Effector CD8-positive, alpha-beta T cell (primary cell): ENCODE data around the gene LHB.

Experiments used
- DNase-seq: peaks from one replicate; lab custom pipeline; 2025; lab: John Stamatoyannopoulos, UW

Gene LHB

DNA sequence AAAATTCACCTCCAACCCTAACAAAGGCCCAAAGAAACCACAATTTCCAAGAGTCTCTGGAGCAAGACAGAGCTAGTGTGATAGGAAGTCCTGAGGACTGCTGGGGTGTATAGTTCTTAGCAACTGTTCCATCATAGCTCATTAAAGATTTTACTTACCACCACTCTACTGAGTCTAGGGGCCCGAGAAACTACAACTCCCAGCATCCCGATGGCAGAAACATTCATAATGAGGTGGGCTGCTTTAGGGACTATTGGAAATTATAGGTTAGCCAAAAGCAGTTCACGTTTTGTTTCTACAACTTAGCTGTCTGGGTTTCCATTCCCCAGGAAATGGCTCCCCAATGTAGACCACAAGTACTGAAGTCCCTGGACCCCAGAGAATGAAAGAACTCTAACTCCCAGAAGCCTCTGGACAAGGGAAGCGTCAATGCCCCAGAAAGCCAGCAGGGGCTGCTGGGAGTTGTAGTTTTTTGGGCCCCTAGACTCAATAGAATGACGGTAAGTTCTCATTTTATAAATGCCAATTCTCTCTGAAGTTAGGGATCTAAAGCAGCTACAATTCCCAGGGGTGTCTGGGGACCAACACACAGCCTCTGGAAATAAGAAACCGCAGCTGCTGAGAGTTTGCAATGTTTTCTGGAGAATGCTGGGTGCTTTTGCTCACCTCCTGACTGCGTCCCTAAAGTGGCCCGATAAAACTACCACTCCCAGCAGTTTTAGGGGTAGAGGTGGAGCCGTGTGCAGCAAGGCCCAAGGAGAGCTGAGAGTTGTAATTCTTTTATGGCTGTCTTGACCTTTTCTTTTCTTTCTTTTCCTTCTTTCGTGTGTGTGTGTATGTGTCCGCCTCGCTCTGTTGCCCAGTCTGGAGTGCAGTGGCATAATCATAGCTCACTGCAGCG is 40.7 kb downstream of the LHB start:
- no peak for DNase-seq

DNA sequence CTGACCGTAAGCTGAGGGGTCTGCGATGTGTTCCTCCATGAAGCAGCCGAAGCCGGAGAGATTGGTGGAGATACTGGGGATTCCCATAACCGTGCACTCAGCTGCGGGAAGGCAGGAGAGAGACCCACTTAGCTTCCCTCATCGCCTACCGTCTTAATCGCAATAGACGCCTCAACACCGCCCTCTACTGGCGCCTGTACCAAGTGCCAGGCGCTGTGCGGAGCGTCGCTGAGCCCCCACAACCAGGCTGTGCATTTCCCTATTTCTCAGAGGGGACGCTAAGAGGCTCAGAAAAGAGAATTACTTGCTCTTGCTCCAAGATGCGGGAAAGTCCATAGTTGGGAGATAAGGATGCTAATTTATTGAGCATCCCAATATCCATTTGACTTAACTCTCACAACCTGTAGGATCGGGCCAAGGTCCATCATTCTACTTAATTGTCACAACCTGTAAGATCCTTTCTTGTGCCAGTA is 45.9 kb downstream of the LHB start:
- DNase-seq = peak; percentile 69

DNA sequence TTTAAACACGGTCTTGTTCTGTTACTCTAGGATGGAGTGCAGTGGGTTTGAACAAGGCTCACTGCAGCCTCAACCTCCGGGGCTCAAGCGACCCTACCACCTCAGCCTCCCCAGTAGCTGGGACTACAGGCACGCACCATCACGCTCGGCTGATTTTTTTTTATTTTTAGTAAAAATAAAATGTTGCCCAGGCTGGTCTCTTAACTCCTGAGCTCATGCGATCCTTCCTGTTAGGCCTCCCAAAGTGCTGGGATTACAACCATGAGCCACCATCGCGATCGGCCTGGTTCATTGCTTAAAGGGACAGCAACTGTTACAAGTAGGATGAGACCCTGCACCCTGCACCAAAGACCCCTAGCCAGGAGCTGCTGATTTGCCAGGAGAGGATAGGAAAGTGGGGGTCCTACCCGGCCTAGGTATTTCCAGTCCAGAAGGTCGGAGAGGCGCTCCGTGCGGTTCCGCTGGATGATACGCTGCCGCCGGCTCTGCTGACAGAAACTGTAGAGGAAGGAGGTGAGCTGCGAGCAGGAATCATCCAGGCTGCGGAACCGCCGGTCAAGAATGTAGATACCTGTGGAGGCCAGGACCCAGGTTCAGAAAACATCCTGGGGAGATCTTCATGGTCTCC is 46.6 kb downstream of the LHB start:
- no peak for DNase-seq

DNA sequence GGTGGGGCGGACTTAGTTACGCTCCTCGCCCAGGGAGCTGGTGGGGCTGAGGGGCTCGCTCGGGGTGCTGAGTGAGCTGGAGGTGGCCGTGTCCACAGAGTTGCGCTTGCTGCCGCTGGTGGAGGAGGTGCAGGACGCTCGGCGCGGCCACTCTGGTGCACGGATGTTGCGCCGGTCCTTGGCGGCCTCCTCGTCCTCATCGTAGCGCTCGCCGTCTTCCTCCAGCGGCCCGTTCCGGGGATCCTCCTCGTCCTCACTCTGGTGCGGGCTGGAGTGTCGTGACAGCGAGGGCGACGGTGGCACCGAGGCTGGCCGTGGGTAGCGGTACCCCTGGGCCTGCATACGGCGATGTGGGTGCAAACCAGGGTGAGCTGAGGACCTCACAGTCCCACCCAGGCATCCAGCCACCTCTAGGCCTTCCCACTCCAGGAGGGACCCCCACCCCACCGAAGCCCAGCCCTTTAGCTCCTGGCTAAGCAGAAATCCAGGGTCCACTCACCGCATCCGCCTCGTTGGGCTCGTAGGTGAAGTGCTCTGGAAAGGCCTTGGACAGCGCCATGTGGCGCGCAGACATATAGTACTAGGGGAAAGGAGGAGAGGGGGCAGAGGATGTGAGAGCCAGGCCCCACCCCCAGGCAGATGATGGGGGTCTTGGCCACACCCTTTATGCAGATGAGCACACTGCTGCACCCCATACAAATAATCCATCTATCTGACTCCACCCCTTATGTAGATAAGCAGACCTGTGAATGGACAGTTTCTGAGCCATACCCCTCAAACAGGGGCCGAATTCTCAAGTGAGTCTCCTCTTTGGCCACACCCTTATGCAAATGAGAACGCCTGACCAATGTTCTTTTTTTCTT is 47.4 kb downstream of the LHB start:
- no peak for DNase-seq

DNA sequence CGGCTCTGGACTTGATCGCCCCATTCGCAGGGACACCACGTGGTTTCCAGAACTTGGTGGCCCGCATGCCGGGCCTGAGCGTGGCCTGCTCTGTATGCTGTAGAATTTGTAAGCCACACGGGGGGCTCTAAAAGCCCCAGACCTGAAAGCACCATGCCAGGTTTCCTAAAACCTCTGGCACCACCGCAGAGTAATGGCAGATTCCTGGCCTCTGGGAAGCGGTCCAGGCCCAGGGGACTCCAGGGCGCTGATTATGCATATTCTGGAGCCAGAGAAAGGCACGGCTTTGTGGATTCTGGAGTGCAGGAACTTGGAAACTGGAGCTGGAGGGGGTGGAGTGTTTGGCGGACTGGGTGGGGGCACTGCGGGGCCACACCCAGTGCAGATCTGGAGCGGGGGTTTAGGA is 48.1 kb downstream of the LHB start:
- no peak for DNase-seq

DNA sequence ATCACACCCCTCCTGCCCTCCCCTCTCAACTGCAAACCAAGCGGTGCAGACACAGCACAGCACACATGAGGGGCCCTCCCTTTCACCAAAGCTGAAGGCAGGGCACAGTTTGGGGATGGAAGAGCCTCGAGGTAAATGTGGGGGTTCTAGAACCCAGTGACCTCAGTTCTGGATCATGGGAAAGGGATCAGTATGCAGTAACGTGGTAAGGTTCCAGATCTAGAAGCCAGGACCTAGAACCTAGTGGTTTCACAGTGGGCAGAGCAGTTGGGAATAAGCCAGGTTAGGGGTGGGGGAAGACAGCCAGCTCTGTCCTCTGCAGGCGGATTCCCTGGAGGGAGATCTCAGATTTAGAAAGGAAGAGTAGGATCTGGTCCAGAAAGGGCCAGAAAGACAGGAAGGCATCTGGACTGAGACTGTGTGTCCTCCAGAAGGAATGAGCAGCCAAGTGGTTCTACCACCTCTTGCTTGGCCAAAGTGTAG is 48.7 kb downstream of the LHB start:
- DNase-seq = no peak

DNA sequence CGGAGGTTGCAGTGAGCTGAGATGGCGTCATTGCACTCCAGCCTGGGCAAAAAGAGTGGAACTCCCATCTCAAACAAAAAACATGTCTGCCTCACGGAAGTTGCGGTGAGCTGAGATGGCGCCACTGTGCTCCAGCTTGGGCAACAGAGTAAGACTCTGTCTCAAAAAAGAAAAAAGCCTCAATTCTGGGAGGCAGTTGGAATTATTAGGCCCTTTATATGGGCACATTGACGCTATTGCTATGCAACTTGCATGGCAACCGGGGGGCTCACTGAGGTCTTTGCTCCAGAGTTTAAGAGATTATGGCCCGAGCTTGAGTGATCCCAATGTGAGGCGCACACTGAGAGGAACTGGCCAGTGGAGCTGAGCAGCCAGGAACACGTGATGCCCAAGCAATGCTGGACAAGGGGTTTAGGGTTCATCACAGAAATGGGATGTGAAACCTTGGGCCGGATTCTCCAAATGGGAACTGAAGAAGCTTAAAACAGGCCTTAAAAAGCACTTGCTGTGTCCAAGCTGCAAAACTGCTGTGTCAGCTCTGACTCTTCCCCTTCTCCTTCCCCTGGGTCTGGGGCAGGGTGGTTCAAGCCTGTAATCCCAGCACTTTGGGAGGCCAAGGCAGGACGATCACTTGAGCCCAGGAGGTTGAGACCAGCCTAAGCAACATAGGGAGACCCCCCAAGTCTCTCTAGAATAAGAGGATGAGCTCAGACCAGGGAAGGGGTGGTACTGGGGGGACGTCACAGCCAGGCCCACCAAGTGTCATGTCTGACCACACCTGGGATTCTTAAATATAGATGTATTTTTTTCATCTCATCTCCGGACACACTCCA is 49.3 kb downstream of the LHB start:
- no peak for DNase-seq

DNA sequence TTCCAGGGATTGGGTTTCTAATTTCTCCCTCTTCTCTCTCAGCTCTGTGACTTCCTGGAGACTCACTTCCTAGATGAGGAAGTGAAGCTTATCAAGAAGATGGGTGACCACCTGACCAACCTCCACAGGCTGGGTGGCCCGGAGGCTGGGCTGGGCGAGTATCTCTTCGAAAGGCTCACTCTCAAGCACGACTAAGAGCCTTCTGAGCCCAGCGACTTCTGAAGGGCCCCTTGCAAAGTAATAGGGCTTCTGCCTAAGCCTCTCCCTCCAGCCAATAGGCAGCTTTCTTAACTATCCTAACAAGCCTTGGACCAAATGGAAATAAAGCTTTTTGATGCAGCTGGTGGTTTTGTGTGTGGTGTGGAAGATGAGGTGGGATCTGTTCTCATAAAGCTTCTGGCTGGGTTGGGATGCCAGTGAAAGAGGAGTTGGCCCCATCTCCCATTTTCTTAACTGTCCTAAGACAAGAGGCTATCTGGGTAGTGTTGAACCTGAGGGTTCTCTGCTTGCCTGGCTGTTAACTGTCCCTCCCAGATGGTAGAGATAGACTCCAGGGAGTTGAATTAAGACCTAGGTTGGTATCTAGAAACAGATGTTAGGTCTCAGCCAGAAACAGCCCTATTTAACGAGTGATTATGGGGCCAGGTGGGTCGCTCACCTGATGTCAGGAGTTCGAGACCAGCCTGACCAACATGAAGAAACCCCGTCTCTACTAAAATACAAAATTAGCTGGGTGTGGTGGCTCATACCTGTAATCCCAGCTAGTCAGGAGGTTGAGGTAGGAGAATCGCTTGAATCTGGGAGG is 50.1 kb downstream of the LHB start:
- no peak for DNase-seq
